HG02970 (cell line): ENCODE results near the gene MAP1LC3C.
"Not testable (repeated sequence)": the region's sequence is repeated elsewhere in the genome, so short reads cannot be mapped to it uniquely, and the experiment has no call there.

ENCODE experiments used
- ATAC-seq: cut with Tn5 transposase; IDR thresholded peaks from one replicate; pipeline ENCODE4 v1.9.1; 2021; ENCODE audit warnings: mild to moderate bottlenecking, moderate library complexity, moderate number of reproducible peaks; ENCODE audit not compliant: unreplicated experiment, low FRiP score

Gene MAP1LC3C

GRCh38 chr1:241994171-241994570 lies 4.7 kb downstream of the MAP1LC3C start:
- ATAC-seq = no peak

- no peak for ATAC-seq
These were observed 6.2 kb downstream of the MAP1LC3C start for GRCh38 chr1:241992734-241993133.

GRCh38 chr1:241990040-241990439 lies 8.9 kb downstream of the MAP1LC3C start:
- no peak for ATAC-seq

- not testable (repeated sequence) for ATAC-seq
These were observed 10.4 kb downstream of the MAP1LC3C start for GRCh38 chr1:241988389-241988930.

- ATAC-seq = no peak
These were observed 13.1 kb downstream of the MAP1LC3C start for GRCh38 chr1:241985787-241986186.

GRCh38 chr1:241979926-241980325 lies 19.0 kb downstream of the MAP1LC3C start:
- no peak for ATAC-seq

GRCh38 chr1:241979071-241979470 lies 19.8 kb downstream of the MAP1LC3C start:
- no peak for ATAC-seq

- ATAC-seq = no peak
These were observed 22.7 kb downstream of the MAP1LC3C start for GRCh38 chr1:241976229-241976628.

GRCh38 chr1:241972703-241973369 lies 26.1 kb downstream of the MAP1LC3C start:
- no peak for ATAC-seq

GRCh38 chr1:241968611-241969010 lies 30.3 kb downstream of the MAP1LC3C start:
- no peak for ATAC-seq

- ATAC-seq = no peak
These were observed 34.2 kb downstream of the MAP1LC3C start for GRCh38 chr1:241964550-241965282.

GRCh38 chr1:241963722-241964121 lies 35.2 kb downstream of the MAP1LC3C start:
- ATAC-seq = no peak

- ATAC-seq = no peak
These were observed 36.7 kb downstream of the MAP1LC3C start for GRCh38 chr1:241962153-241962552.

- ATAC-seq = no peak
These were observed 41.0 kb downstream of the MAP1LC3C start, which contains the start of gene BECN2 for GRCh38 chr1:241957692-241958494. Gene BECN2, plus strand, starts transcription at chr1:241957767. Its CDS starts 0 bp downstream, at chr1:241957767.

GRCh38 chr1:241950390-241950789 lies 48.5 kb downstream of the MAP1LC3C start:
- no peak for ATAC-seq

- ATAC-seq = no peak
These were observed 51.5 kb downstream of the MAP1LC3C start for GRCh38 chr1:241947354-241947753.
